ENCODE results near the gene AANAT. TPM values are rescaled to one million over a fixed set of nuclear protein-coding genes. Genes with fewer than 3 reads are reported as not detected.
A peak's percentile ranks its signal among the peaks of the same experiment; 100 is the strongest.

AANAT gene
- total RNA-seq, 1 experiment from 2014 or later: 0.17 TPM

DNA sequence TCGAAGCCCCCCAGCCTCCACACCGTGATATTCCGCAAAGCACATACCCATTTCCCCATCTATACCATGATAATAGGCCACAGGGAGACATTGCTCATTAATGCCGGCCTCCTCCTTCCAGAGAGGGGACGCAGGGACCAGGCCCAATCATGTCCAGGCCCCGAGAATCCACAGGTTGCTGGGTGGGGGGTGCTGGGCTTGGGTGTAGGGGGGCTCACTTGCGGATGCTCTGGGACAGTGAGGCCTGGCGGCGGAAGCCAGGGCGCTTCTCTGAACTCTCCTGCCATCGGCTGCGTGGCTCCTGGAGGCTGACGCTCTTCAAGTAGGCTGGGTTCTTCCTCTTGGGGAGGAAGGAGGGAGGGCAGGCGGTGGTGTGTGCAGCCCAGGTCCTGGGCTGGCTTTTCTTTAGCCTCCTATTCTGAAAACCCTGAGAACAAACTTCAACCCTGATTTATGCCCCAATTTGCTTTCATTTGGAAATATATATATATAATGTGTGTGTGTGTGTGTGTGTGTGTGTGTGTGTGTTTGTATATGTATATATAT lies 12.2 kb downstream of the AANAT start:
- Histone ChIP-seq H3K36me3 (replicated peaks; ENCODE audit: control insufficient read depth, insufficient read depth, low read length) (no peaks in the 10 kb centered on the region; the same call in 1 of the 2 replicates), H3K4me3 (ENCODE audit: insufficient read depth, low read depth, low read length) (no peak overlapping the region), H3K27me3 (ENCODE audit: control insufficient read depth, insufficient read depth, low read length) (no peaks in the 10 kb centered on the region)
- no peak for DNase-seq

DNA sequence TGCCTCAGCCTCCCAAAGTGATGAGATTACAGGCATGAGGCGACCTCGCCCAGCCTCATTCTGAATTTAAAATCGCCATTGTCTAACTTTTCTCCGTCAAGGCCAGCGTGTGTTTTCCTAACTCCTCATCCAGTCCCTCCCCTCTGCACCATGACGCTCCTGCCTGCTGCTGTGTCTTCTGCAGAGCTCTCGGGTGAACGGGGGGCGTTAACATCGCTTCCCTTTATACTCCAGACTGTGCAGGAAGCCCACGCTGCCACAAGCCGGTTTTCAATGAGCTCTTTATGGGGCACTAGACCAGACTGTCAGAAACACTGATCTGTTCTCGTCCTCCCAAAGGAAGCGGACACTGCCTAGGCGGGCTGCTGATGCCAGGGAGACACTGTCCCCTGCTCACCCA lies 13.2 kb downstream of the AANAT start:
- H3K36me3 ChIP-seq (replicated peaks; ENCODE audit: control insufficient read depth, insufficient read depth, low read length): no peaks in the 10 kb centered on the region; the same call in 1 of the 2 replicates
- DNase-seq: no peak
- H3K4me3 ChIP-seq (ENCODE audit: insufficient read depth, low read depth, low read length): no peak overlapping the region
- H3K27me3 ChIP-seq (ENCODE audit: control insufficient read depth, insufficient read depth, low read length): no peaks in the 10 kb centered on the region

DNA sequence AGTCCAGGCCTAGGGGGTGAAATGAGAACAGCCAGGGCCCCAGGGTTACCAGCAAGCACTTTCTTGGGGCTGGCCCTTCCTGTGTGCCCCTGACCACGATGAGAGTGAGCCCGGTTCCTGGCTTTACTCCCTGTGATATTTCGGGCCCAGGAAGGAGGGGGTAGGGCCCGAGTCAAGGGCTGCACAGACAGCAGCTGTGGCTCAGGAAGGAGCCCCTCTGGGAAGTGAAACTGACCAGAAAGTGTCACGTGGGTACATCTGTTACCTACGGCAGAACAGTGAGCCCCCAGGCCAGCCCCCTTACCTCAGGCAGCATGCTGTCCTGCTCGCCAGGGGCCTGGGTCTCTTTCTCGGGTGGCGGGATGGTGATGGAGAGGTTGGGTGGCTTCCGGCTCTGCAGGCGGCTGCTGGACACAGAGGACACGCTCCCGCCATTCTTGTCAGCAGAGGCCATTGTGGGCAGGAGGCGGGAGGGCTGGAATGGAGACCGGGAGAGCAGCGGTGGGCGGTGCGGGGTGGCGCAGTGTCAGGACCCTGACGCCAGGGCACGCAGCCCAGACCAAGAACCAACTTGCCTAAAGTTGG lies 13.8 kb downstream of the AANAT start:
- DNase-seq: no peak
- Histone ChIP-seq H3K4me3 (ENCODE audit: insufficient read depth, low read depth, low read length) (no peak overlapping the region), H3K27me3 (ENCODE audit: control insufficient read depth, insufficient read depth, low read length) (no peaks in the 10 kb centered on the region), H3K36me3 (replicated peaks; ENCODE audit: control insufficient read depth, insufficient read depth, low read length) (no peaks in the 10 kb centered on the region; the same call in 1 of the 2 replicates)

DNA sequence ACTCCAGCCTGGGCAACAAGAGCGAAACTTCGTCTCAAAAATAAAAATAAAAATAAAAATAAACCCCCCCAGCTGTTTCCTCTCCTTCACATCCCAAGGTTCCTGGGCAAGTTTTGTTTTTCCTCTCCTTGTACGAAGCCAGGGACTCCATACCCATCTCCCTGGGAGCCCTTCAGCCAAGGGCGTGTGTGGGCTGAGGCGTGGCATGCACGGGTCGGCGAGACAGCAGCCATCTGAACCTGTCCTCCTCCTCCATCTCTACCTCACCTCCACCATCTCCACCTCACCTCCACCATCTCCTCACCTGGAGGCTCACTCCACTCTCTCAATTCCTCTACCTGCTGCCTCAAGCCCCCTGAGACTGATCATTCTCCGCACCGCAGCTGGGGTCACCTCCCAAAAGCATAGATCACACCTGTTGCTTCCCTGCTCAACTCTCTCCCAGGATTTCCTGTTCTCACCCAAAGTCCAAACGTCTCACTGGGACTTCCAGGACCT lies 16.9 kb downstream of the AANAT start:
- Histone ChIP-seq H3K36me3 (replicated peaks; ENCODE audit: control insufficient read depth, insufficient read depth, low read length) (no peaks in the 10 kb centered on the region), H3K27me3 (ENCODE audit: control insufficient read depth, insufficient read depth, low read length) (no peaks in the 10 kb centered on the region), H3K4me3 (ENCODE audit: insufficient read depth, low read depth, low read length) (no peak overlapping the region)
- no peak for DNase-seq

DNA sequence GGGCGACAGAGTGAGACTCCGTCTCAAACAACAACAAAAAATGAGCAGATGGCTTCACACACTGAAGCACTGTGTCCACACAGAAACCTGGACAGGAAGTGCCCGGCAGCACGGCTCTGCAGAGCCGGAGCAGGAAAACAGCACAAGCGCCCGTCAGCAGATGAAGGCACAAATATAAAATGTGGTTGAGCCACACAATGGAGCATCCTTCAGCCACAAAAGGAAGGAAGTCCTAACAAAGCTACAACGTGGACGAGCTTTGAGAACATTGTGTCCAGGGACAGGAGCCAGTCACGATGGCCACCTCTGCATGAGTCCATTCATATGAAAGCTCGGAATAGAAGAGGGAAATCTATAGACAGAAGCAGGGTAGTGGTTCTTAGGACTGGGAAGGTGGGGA lies 18.2 kb downstream of the AANAT start:
- DNase-seq: no peak
- no peaks in the 10 kb centered on the region for H3K36me3 ChIP-seq (replicated peaks; ENCODE audit: control insufficient read depth, insufficient read depth, low read length)
- H3K4me3 ChIP-seq (ENCODE audit: insufficient read depth, low read depth, low read length): no peak overlapping the region

DNA sequence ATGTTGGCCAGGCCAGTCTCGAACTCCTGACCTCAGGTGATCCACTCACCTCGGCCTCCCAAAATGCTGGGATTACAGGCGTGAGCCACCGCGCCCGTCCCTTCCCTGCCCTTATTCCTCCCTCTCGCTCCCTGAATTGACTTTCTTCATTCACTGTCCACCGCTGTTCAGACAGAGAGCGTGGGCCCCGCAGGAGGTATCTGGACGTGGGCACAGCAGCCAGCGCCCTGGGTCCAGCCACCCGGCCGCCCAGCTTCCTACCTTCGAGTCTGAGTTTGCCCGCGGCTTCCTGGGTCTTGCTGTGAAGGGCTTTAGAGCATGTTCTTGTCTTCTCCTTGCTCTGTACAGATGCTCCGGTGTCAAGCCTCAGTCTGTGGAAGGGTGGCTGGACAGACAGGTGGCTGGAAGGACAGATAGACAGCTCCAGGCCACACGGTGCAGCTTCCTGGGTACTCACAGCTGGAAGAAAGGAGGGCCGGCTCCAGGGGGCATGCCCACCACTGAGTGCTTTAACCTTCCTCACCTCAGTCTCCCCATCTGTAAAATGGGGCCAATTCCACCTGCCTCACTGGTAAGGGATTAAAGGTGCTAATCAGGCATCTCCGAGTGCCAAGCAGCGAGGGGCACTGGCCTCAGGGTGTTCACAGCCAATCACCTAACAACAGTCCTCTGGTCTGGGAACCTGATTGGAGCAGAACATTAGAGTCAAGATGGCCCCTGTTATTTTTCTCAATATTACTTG lies 20.2 kb downstream of the AANAT start:
- H3K27me3 ChIP-seq (ENCODE audit: control insufficient read depth, insufficient read depth, low read length): no peaks in the 10 kb centered on the region
- H3K36me3 ChIP-seq (replicated peaks; ENCODE audit: control insufficient read depth, insufficient read depth, low read length): no peaks in the 10 kb centered on the region
- DNase-seq: no peak
- no peak overlapping the region for H3K4me3 ChIP-seq (ENCODE audit: insufficient read depth, low read depth, low read length)

More for the DNA sequence above, 18.2 kb downstream of the AANAT start:
- no peaks in the 10 kb centered on the region for H3K27me3 ChIP-seq (ENCODE audit: control insufficient read depth, insufficient read depth, low read length)

DNA sequence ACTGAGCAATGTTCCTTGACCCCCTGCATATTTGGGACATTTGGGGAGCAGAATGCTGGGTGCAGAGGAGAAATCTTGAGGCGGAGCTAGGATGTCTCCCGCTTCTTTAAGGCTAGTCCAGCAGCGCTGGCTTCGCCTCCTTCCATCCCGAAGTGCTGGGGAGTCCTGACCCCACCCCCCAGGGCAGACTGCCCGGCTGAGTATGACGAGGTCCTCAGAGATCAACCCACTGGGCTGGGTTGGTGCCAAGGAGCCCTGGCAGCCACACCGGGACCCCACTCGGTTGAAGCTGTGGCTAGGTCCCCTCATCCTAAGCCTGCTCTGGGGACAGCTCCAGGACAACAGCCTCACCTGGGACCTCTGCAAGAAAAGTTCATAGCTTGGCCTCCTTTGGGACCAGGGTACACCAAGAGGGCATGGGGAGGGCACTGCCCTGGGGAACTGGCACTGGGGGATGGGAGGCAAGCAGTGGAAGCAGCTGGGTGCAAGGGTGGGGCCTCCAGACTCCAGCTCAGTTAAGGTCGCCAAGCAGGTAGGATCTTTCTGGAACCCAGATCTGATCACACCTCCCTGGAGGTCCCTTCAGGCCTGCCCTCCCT lies 22.8 kb downstream of the AANAT start:
- Histone ChIP-seq H3K4me3 (ENCODE audit: insufficient read depth, low read depth, low read length) (no peak overlapping the region), H3K36me3 (replicated peaks; ENCODE audit: control insufficient read depth, insufficient read depth, low read length) (no peaks in the 10 kb centered on the region), H3K27me3 (ENCODE audit: control insufficient read depth, insufficient read depth, low read length) (no peaks in the 10 kb centered on the region)
- no peak for DNase-seq

DNA sequence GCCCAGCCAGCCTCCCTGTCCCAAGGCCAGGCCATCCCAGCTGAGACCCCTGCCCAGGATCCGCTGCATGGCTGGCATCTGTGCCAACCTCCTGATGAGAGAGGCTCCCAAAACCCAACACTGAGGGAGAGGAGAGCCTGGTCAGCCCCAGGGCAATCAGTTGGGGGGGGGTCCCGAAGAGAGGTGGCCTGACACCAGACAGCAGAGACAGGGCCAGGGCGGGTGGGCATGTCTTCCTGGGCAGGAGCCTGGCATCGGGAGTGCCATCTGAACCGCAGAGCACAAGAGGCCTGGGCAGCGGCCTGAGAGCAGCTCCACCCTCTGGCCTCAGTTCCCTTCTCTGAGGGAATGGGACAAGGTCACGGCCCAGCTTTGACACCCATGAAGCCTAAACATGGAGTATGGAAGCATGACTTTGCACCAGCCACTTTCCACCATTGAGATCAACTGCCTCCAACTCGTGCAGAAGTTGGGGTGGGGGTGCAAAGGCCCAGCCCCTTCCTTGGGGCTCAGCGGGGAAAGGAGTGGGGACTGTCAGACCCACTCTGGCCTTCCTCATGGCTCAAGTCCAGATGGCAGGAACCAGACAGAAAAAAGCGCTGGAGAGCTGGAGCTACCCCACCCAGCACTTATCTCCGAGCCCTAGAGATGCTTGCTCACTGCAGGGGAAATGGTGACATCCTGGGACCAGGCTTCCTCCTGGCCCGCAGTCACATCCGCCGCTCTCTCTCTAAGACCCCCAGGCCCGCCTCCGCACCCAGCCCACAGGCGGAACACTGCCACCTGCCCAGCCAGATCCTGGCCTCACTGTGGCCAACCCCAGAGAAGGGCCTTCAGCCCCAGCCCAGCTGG lies 24.1 kb downstream of the AANAT start:
- Histone ChIP-seq H3K4me3 (ENCODE audit: insufficient read depth, low read depth, low read length) (no peak overlapping the region), H3K36me3 (replicated peaks; ENCODE audit: control insufficient read depth, insufficient read depth, low read length) (no peaks in the 10 kb centered on the region), H3K27me3 (ENCODE audit: control insufficient read depth, insufficient read depth, low read length) (no peaks in the 10 kb centered on the region)
- no peak for DNase-seq

DNA sequence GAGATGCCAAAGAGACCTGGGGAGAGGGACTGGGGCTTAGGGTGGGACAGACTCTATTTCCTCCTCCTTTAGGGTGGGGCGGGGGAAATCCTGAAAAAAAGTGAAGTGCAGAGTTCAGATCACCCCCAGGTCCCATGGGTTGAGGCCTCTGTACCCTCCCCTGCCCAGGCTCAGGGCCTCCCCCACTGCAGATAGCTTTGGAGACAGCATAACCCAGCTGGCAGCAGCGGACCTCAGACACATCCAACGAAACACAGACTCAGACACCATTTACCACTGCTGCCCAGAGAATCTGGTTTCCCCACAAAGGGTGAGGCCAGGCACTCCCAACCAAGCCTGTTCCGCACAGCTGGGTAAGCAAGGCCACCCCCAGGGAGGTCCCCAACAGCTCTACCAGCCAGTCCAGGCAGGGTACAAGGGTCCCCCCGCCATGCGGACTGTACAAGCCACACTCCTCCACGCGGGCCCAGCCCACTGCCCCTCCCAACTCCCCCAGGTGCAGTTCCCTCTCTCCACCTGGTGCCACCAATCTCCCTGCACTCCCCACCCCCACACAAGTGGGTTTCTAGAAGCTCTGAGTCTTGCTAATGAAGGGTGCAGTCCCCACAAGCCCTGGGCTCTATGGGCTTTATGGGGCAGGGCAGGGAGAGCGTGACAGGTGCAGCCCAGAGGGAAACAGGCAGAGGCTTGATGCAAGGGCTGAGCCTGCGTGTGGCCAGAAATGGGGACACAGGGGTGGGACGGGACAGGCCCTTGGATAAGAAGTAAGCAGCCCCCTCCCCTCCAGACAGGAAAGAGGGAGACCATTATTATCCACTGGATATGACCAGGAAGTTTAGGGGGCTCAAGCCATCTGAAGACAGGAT lies 25.0 kb downstream of the AANAT start:
- H3K27me3 ChIP-seq (ENCODE audit: control insufficient read depth, insufficient read depth, low read length): no peaks in the 10 kb centered on the region
- H3K36me3 ChIP-seq (replicated peaks; ENCODE audit: control insufficient read depth, insufficient read depth, low read length): no peaks in the 10 kb centered on the region
- H3K4me3 ChIP-seq (ENCODE audit: insufficient read depth, low read depth, low read length): no peak overlapping the region
- DNase-seq: peak; percentile 68

DNA sequence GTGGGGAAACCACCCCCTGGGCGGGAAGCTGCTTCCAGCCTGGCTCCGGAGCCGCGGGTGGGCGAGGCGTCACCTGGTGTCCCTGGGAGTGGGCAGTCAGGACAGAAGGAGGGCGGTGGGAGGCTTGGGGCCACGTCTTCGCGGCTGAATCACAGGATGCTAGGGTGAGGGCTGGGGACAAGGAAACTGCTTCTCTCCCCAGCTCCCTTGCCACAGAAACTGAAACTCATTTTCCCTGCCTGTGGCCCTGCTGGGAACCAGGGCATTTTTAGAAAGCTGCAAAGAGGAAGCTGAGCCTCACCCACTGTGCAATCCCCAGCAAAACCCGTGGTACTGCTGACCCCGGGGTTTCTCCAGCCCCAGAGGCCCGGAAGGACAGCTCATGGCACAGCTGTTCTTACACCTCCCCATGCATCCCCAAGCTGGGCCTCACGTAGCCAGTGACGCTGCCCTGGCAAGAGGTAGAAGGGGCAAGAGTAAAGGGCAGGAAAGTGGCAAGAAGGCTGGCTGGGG lies 25.6 kb downstream of the AANAT start:
- DNase-seq: peak; percentile 74
- no peaks in the 10 kb centered on the region for H3K36me3 ChIP-seq (replicated peaks; ENCODE audit: control insufficient read depth, insufficient read depth, low read length)
- no peaks in the 10 kb centered on the region for H3K27me3 ChIP-seq (ENCODE audit: control insufficient read depth, insufficient read depth, low read length)
- no peak overlapping the region for H3K4me3 ChIP-seq (ENCODE audit: insufficient read depth, low read depth, low read length)

DNA sequence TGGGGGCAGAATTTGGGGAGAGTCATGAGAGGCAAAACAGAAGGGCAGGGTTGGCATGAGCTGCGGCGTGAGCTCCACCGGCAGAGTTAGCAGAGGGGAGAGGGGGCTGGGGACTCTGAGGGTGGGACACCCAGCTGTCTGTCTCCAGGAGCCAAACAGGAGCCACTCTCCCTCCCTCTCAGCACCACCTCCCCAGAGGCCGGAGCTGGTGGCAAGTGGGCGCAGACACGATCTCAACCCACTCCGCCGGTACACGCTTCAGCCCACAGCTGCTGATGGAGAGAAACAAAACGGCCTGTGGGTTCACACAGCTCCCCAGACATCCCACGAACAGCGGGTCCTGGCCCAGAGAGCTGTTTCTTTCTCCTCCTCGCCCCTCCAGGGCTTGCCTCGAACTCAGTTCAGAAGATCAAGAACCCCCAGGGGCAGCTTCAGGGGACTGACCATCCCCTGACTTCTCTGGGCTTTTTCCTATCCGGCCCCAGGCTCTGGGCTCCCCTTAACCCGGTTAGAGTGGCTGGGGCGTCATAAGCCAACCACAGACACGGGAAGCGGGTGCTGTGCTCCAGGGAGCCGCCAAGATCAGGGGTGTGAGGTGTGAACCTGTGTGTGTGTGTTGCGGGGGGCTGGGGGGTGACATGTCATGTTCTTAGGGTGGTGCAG lies 26.2 kb downstream of the AANAT start:
- Histone ChIP-seq H3K36me3 (replicated peaks; ENCODE audit: control insufficient read depth, insufficient read depth, low read length) (no peaks in the 10 kb centered on the region), H3K27me3 (ENCODE audit: control insufficient read depth, insufficient read depth, low read length) (no peaks in the 10 kb centered on the region), H3K4me3 (ENCODE audit: insufficient read depth, low read depth, low read length) (no peak overlapping the region)
- no peak for DNase-seq

DNA sequence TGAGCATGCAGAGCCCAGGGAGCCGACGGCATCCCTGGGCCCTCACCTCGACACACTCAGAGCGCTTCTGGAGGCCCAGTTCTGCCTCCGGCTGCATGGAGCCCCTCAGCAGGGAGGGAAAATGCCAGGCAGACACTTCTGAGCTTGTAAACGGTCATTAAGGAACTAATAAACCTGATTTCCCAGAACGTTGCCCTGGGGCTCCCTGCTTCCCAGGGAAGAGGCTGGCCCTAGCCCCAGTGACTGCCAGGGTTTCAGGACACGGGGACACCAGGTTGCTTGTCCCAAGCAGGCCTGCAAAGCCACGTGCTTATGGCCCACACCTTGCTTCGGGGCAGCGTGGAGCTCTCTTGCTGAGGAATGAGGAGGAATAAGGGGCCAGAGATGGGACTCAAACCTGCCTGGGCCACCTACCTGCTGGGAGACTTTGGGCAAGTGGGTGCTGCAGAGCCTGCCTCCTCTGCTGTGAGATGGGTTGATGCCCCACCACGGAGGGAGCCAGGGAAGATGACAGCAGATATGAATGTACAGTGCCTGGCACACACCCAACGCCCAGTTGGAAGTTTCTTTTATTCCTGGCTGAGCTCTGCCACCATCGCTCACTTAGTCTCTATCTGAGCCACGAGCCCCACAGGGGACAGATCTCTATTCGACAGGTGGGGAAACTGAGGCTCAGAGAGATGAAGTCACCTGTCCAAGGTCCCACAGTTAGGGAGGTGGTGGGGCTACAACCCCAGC lies 28.4 kb downstream of the AANAT start:
- DNase-seq: no peak
- no peak overlapping the region for H3K4me3 ChIP-seq (ENCODE audit: insufficient read depth, low read depth, low read length)
- H3K36me3 ChIP-seq (replicated peaks; ENCODE audit: control insufficient read depth, insufficient read depth, low read length): no peaks in the 10 kb centered on the region
- H3K27me3 ChIP-seq (ENCODE audit: control insufficient read depth, insufficient read depth, low read length): no peaks in the 10 kb centered on the region
